K562 (cell line): ENCODE measurements around the gene GTF2A2. TPM values are rescaled to one million over a fixed set of nuclear protein-coding genes. Genes with fewer than 3 reads are reported as not detected.

Experiments used
- EGR1 ChIP-seq: fragments of 450-650 bp; conservative IDR thresholded peaks from 2 replicates; pipeline ENCODE4 v1.6.1; 2017; ENCODE audit warnings: mild to moderate bottlenecking
- EZH2 ChIP-seq: IDR thresholded peaks from 2 replicates; pipeline ENCODE4 v1.6.1; 2012; ENCODE audit warnings: low read depth, mild to moderate bottlenecking, inconsistent platforms, low read length, borderline replicate concordance
- GTF2A2 ChIP-seq: IDR thresholded peaks from 2 replicates; pipeline ENCODE4 v1.6.1; 2016; ENCODE audit warnings: mild to moderate bottlenecking, missing genetic modification characterization, missing compliant biosample characterization
- HSF4 ChIP-seq: fragments of 250-450 bp; sonication (Bioruptor Pico); IDR thresholded peaks from 2 replicates; pipeline ENCODE4 v2.1.2; 2022; ENCODE audit warnings: mild to moderate bottlenecking, moderate library complexity, borderline replicate concordance
- NR3C1 ChIP-seq: sonication (generic); formaldehyde crosslinking; IDR thresholded peaks from 2 replicates; pipeline ENCODE4 v1.8.1; 2022; ENCODE audit warnings: missing genetic modification reagents
- PHB ChIP-seq: fragments of 250-450 bp; sonication (Bioruptor Pico); IDR thresholded peaks from 2 replicates; pipeline ENCODE4 v1.5.0; 2021
- PHF8 ChIP-seq: fragments of 200-600 bp; sonication (generic); IDR thresholded peaks from 2 replicates; pipeline ENCODE4 v1.6.1; 2012; ENCODE audit warnings: mixed run types, mild to moderate bottlenecking, inconsistent platforms, low read length, moderate library complexity, borderline replicate concordance
- RB1 ChIP-seq: fragments of 450-650 bp; IDR thresholded peaks from 2 replicates; pipeline ENCODE4 v1.6.1; 2017; ENCODE audit warnings: low read depth, mild to moderate bottlenecking
- SREBF1 ChIP-seq: fragments of 150-350 bp; IDR thresholded peaks from 2 replicates; pipeline ENCODE4 v1.6.1; 2014; ENCODE audit warnings: antibody characterized with exemption, low read depth, low read length, borderline replicate concordance
- SRSF7 ChIP-seq: fragments of 200-400 bp; formaldehyde crosslinking; optimal IDR thresholded peaks from 2 replicates; pipeline ENCODE3; 2017; ENCODE audit warnings: mild to moderate bottlenecking, low read depth, low read length
- USF1 ChIP-seq: sonication (generic); formaldehyde crosslinking; IDR thresholded peaks from 2 replicates; pipeline ENCODE4 v1.9.0; 2022; ENCODE audit warnings: mild to moderate bottlenecking, missing genetic modification reagents
- ZBTB49 ChIP-seq: sonication (generic); formaldehyde crosslinking; IDR thresholded peaks from 2 replicates; pipeline ENCODE4 v1.8.0; 2022; ENCODE audit warnings: missing genetic modification reagents, mild to moderate bottlenecking, borderline replicate concordance
- ZBTB7A ChIP-seq: IDR thresholded peaks from 2 replicates; pipeline ENCODE4 v1.6.1; 2011; ENCODE audit warnings: low read depth, mild to moderate bottlenecking, low read length, moderate library complexity, borderline replicate concordance; ENCODE audit not compliant: control insufficient read depth
- ZNF511 ChIP-seq: sonication (generic); formaldehyde crosslinking; IDR thresholded peaks from 2 replicates; pipeline ENCODE4 v1.8.0; 2022; ENCODE audit warnings: mild to moderate bottlenecking, missing genetic modification reagents
- polyA plus RNA-seq, 8 experiments: library from polyadenylated mRNA; depleted of rRNA in 4 of 8; stranded (reverse) in 5 of 8; unstranded in 3 of 8; fragments of >200 nt; fragmentation: Nextera tagmentation in 2 of 8; fragmentation: Illumina TruSeq in 1 of 8; extraction: Ambion mirVana in 2 of 8; extraction: Trizol in 1 of 8; gene quantifications; 2 replicates each; pipeline versions ENCODE4 v1.2.1 to v1.2.3, GENCODE V29; 2011 to 2014; ENCODE audit warnings: inconsistent platforms in 1 of 8, missing spikeins in 1 of 8
- total RNA-seq, 7 experiments: library from RNA; depleted of rRNA in 6 of 7; stranded (reverse); fragments of >200 nt in 6 of 7; fragmentation: Illumina TruSeq in 2 of 7; extraction: Trizol in 2 of 7; gene quantifications; 2 replicates each; pipeline versions ENCODE4 v1.2.1 to v1.2.3, GENCODE V29; 2011 to 2021; ENCODE audit warnings: low replicate concordance in 1 of 7
- TF ChIP-seq, protein P1 (sequence below): sonication (generic); formaldehyde crosslinking; IDR thresholded peaks from 2 replicates; pipeline ENCODE4 v1.8.1; 2023; ENCODE audit warnings: missing genetic modification reagents, mild to moderate bottlenecking, borderline replicate concordance
- TF ChIP-seq, protein P2 (sequence below): fragments of 450-650 bp; IDR thresholded peaks from one replicate; pipeline ENCODE4 v1.6.1; 2018; ENCODE audit warnings: mild to moderate bottlenecking, moderate library complexity; ENCODE audit not compliant: partially characterized antibody

Gene GTF2A2
- total and polyA plus RNA-seq, 9 of the 15 experiments (the other 6 are each of a cell fraction or from before 2014, with no cell fraction given) = 128 to 656 (median 172) TPM

DNA sequence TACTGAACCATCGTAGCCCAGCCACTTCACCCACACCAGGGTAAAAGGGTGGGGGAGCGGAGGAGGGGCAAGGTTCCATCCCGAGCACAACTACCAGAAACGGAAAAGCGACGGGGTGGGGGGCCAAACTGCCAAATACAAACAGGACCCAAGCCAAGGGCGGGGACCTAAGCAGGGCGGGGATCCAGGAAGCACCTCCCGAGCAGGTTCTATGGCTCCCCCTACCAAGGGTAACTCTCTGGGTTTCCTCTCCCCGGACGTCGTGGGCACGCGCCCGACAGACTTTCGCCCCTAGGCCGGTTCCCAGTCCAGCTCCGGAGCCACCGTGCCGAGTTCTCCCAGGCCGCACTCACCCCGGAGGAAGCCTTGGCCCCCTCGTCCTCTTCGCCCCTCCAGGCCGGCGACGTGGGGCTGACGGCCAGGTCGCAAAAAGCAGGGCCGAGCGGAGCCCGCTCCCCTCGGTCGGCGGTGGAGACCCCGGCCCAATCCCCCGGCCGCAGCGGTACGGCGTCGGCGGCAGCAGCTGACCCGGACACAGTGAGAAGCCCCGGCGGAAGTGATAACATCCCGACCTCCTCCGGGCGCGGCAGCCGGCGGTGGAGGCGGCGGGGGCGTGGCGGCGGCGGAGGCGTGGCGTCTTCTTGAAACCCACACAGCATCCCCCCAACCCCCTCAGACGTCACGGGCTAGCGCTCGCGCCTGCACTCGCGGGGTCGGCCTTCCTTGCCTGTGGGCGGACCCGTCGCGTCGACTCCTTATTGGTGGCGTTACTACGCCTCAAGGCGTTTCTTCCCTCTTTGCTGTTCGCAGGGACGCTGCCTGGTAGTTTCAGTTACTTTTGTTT lies 31.7 kb upstream of the GTF2A2 start, which contains the start of gene BNIP2 (continued):
- TF ChIP-seq USF1 (0 out of 2 replicates have a peak, but pooled peaks have one; percentile 24), EZH2 (no peak), HSF4 (CRISPR knock-in tag) (no peak), PHB (CRISPR knock-in tag) (0 out of 2 replicates have a peak, but pooled peaks have one; percentile 35), RB1 (0 out of 2 replicates have a peak, but pooled peaks have one; percentile 65), PHF8 (peak; percentile 88), ZBTB7A (peak; percentile 97), SRSF7 (no peak), SREBF1 (no peak), EGR1 (peak; percentile 100), NR3C1 (CRISPR knock-in tag) (0 out of 2 replicates have a peak, but pooled peaks have one; percentile 21), GTF2A2 (tag) (0 out of 2 replicates have a peak, but pooled peaks have one; percentile 54), ZNF511 (CRISPR knock-in tag) (peak; percentile 46; the same call in 1 of the 2 replicates), ZBTB49 (CRISPR knock-in tag) (no peak)
- TF ChIP-seq, protein P1, sequence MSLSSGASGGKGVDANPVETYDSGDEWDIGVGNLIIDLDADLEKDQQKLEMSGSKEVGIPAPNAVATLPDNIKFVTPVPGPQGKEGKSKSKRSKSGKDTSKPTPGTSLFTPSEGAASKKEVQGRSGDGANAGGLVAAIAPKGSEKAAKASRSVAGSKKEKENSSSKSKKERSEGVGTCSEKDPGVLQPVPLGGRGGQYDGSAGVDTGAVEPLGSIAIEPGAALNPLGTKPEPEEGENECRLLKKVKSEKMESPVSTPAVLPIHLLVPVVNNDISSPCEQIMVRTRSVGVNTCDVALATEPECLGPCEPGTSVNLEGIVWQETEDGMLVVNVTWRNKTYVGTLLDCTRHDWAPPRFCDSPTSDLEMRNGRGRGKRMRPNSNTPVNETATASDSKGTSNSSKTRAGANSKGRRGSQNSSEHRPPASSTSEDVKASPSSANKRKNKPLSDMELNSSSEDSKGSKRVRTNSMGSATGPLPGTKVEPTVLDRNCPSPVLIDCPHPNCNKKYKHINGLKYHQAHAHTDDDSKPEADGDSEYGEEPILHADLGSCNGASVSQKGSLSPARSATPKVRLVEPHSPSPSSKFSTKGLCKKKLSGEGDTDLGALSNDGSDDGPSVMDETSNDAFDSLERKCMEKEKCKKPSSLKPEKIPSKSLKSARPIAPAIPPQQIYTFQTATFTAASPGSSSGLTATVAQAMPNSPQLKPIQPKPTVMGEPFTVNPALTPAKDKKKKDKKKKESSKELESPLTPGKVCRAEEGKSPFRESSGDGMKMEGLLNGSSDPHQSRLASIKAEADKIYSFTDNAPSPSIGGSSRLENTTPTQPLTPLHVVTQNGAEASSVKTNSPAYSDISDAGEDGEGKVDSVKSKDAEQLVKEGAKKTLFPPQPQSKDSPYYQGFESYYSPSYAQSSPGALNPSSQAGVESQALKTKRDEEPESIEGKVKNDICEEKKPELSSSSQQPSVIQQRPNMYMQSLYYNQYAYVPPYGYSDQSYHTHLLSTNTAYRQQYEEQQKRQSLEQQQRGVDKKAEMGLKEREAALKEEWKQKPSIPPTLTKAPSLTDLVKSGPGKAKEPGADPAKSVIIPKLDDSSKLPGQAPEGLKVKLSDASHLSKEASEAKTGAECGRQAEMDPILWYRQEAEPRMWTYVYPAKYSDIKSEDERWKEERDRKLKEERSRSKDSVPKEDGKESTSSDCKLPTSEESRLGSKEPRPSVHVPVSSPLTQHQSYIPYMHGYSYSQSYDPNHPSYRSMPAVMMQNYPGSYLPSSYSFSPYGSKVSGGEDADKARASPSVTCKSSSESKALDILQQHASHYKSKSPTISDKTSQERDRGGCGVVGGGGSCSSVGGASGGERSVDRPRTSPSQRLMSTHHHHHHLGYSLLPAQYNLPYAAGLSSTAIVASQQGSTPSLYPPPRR (CRISPR knock-in tag) = 0 out of 2 replicates have a peak, but pooled peaks have one; percentile 31
- TF ChIP-seq, protein P2, sequence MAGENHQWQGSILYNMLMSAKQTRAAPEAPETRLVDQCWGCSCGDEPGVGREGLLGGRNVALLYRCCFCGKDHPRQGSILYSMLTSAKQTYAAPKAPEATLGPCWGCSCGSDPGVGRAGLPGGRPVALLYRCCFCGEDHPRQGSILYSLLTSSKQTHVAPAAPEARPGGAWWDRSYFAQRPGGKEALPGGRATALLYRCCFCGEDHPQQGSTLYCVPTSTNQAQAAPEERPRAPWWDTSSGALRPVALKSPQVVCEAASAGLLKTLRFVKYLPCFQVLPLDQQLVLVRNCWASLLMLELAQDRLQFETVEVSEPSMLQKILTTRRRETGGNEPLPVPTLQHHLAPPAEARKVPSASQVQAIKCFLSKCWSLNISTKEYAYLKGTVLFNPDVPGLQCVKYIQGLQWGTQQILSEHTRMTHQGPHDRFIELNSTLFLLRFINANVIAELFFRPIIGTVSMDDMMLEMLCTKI = no peak
